Kidney tubule cell (primary cell): ENCODE data around the gene RELN.
A peak's percentile ranks its signal among the peaks of the same experiment; 100 is the strongest.

Experiments used
- DNase-seq: peaks from one replicate; pipeline ENCODE4 v3.0.0-alpha.2; 2018; ENCODE audit warnings: low spot score

The RELN gene

GRCh38 chr7:103990991-103991390 lies 1.5 kb upstream of the RELN start:
- DNase-seq: no peak

- DNase-seq: peak; percentile 27
Observed at GRCh38 chr7:103989785-103990767, 618 bp upstream of the RELN start.

GRCh38 chr7:103988468-103989199 lies 824 bp downstream of the RELN start:
- DNase-seq: peak; percentile 8

- DNase-seq: no peak
Observed at GRCh38 chr7:103987451-103987850, 2.0 kb downstream of the RELN start.

GRCh38 chr7:103985565-103986126 lies 3.8 kb downstream of the RELN start:
- DNase-seq: no peak

GRCh38 chr7:103984050-103984449 lies 5.4 kb downstream of the RELN start:
- DNase-seq: no peak

- no peak for DNase-seq
Observed at GRCh38 chr7:103983201-103983977, 6.1 kb downstream of the RELN start.

- no peak for DNase-seq
Observed at GRCh38 chr7:103981003-103981423, 8.4 kb downstream of the RELN start.

GRCh38 chr7:103972779-103973434 lies 16.6 kb downstream of the RELN start:
- DNase-seq: no peak

GRCh38 chr7:103967401-103967800 lies 22.1 kb downstream of the RELN start:
- DNase-seq: no peak

- no peak for DNase-seq
Observed at GRCh38 chr7:103966593-103967277, 22.7 kb downstream of the RELN start.

- DNase-seq: no peak
Observed at GRCh38 chr7:103964269-103964668, 25.2 kb downstream of the RELN start.

GRCh38 chr7:103962070-103962469 lies 27.4 kb downstream of the RELN start:
- DNase-seq: peak; percentile 57

- DNase-seq: peak; percentile 2
Observed at GRCh38 chr7:103958284-103958818, 31.1 kb downstream of the RELN start.

- no peak for DNase-seq
Observed at GRCh38 chr7:103955985-103956384, 33.5 kb downstream of the RELN start.

GRCh38 chr7:103952408-103952807 lies 37.0 kb downstream of the RELN start:
- no peak for DNase-seq

- peak; percentile 80 for DNase-seq
Observed at GRCh38 chr7:103951311-103951710, 38.1 kb downstream of the RELN start.

- no peak for DNase-seq
Observed at GRCh38 chr7:103949374-103949773, 40.1 kb downstream of the RELN start.

- peak; percentile 18 for DNase-seq
Observed at GRCh38 chr7:103947026-103947655, 42.3 kb downstream of the RELN start.
